Measurements from ENCODE around the gene ARHGEF11.

DNA sequence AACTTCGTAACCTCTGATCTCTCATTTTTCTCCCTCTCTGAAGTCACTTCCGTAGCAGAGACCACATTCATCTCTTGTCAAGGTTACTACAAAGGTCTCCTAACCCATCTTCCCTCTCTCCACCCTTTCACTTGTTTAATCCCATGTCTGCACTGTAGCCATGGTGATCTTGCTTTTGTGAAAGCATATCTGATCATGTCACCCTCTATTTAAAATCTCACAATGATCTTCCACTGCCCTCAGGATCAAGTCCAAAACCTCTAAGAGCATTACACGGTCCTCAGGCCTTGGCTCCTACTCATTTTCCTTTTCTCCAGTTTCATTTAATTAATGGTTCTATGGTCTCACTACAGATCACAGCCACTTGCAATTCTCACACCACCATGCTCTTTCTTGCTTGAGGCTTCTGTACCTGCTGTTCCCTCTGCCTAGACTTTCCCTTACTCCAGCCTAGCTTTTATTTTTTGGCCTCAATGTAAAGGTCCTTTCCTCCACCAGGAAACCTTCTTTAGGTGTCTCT lies 12.1 kb downstream of the ARHGEF11 start:
- no peak for TF ChIP-seq CTCF (conservative IDR thresholded peaks at IDR 0.05; ENCODE audit: low read depth, low read length)
- TF ChIP-seq EZH2 (IDR thresholded peaks at IDR 0.05; ENCODE audit: borderline replicate concordance, low read depth, low read length, poor library complexity, severe bottlenecking) = no peak
